OCI-LY7 (cell line): ENCODE results near the gene KIF11. TPM values are rescaled to one million over a fixed set of nuclear protein-coding genes. Genes with fewer than 3 reads are reported as not detected.
"Not testable (repeated sequence)": the region's sequence is repeated elsewhere in the genome, so short reads cannot be mapped to it uniquely, and the experiment has no call there.

Source experiments
- BruUV-seq: library from RNA; stranded (reverse); fragments of 400-500 nt; replicated peaks from 2 replicates; lab custom pipeline; 2021; lab: Mats Ljungman, UMichigan
- CTCF ChIA-PET: fragments of 300-600 bp; sonication (Branson Sonifier 250); formaldehyde crosslinking; loops from one replicate; lab custom pipeline; 2022; ENCODE audit warnings: antibody characterized with exemption; ENCODE audit not compliant: unreplicated experiment; lab: Charles Lee
- POLR2A ChIA-PET: fragments of 300-600 bp; sonication (Branson Sonifier 250); formaldehyde crosslinking; loops from one replicate; lab custom pipeline; 2022; ENCODE audit warnings: antibody characterized with exemption; lab: Charles Lee
- DNase-seq: peaks from one replicate; pipeline ENCODE4 v3.0.0-alpha.2; 2015; ENCODE audit warnings: low spot score
- H2AFZ ChIP-seq: fragments of 200-600 bp; sonication (generic), shearing (Covaris generic); 2 replicates; pipeline ENCODE4 v1.6.1; 2014; ENCODE audit warnings: mild to moderate bottlenecking, antibody characterized with exemption, low read length, moderate library complexity
- H3K27ac ChIP-seq: fragments of 200-600 bp; sonication (generic); 2 replicates; pipeline ENCODE4 v1.5.1; 2014; ENCODE audit warnings: mixed run types, low read depth, mild to moderate bottlenecking, moderate library complexity, low read length, inconsistent platforms; ENCODE audit not compliant: poor library complexity, severe bottlenecking
- H3K36me3 ChIP-seq: fragments of 200-600 bp; sonication (generic); 2 replicates; pipeline ENCODE4 v1.6.1; 2014; ENCODE audit warnings: mild to moderate bottlenecking, antibody characterized with exemption, low read length, moderate library complexity, mixed read lengths; ENCODE audit not compliant: insufficient read depth
- H3K4me1 ChIP-seq: fragments of 200-600 bp; sonication (generic); 2 replicates; pipeline ENCODE4 v1.5.1; 2014; ENCODE audit warnings: mild to moderate bottlenecking, low read length; ENCODE audit not compliant: insufficient read depth, poor library complexity, severe bottlenecking
- H3K4me2 ChIP-seq: fragments of 200-600 bp; sonication (generic); 2 replicates; pipeline ENCODE4 v1.6.1; 2014; ENCODE audit warnings: mild to moderate bottlenecking, low read length
- H3K4me3 ChIP-seq: fragments of 200-600 bp; sonication (generic); 2 replicates; pipeline ENCODE4 v1.5.1; 2014; ENCODE audit warnings: mild to moderate bottlenecking, low read depth, low read length; ENCODE audit not compliant: poor library complexity, severe bottlenecking
- H3K79me2 ChIP-seq: fragments of 200-600 bp; sonication (generic); 2 replicates; pipeline ENCODE4 v1.6.1; 2016; ENCODE audit warnings: low read depth, mild to moderate bottlenecking, low read length, moderate library complexity, mixed read lengths; ENCODE audit not compliant: insufficient read depth
- H3K9me2 ChIP-seq: fragments of 200-600 bp; sonication (generic); 2 replicates; pipeline ENCODE4 v1.6.1; 2016; ENCODE audit warnings: mild to moderate bottlenecking, low read length, mixed read lengths; ENCODE audit not compliant: insufficient read depth
- H3K9me3 ChIP-seq: fragments of 200-600 bp; sonication (generic); 2 replicates; pipeline ENCODE4 v1.6.1; 2014; ENCODE audit warnings: mild to moderate bottlenecking, mixed run types, low read length, mixed read lengths
- H4K20me1 ChIP-seq: fragments of 200-600 bp; sonication (generic); 2 replicates; pipeline ENCODE4 v1.6.1; 2014; ENCODE audit warnings: mild to moderate bottlenecking, antibody characterized with exemption, low read length, moderate library complexity, mixed read lengths; ENCODE audit not compliant: insufficient read depth
- CTCF ChIP-seq: fragments of 200-600 bp; sonication (generic); conservative IDR thresholded peaks from 2 replicates; pipeline ENCODE4 v1.5.1; 2014; ENCODE audit warnings: mild to moderate bottlenecking, antibody characterized with exemption, low read length, moderate library complexity, mixed read lengths
- EZH2phosphoT487 ChIP-seq: fragments of 200-600 bp; sonication (generic); IDR thresholded peaks from 2 replicates; pipeline ENCODE4 v1.6.1; 2018; ENCODE audit warnings: low read depth, borderline replicate concordance, mild to moderate bottlenecking, mixed run types, antibody characterized with exemption, low read length, moderate library complexity, mixed read lengths
- intact Hi-C: fragments of 100-400 bp; cut with micrococcal nuclease; formaldehyde crosslinking; loops from one replicate; pipeline ENCODE4 v1.10.0; 2022; ENCODE audit not compliant: unreplicated experiment
- total RNA-seq, 2 experiments: library from RNA; depleted of rRNA in 1 of 2; stranded (reverse); fragments of >200 nt in 1 of 2; shearing (Covaris generic) in 1 of 2; gene quantifications; 2 replicates each; pipeline ENCODE4 v1.2.3, GENCODE V29; 2014 to 2022

Gene KIF11
- total RNA-seq, 2 experiments from 2014 or later: 71.8 to 103 TPM

GRCh38 chr10:92562424-92562823, 30.5 kb upstream of the KIF11 start:
- no peak overlapping the region for H3K4me2 ChIP-seq
- no TSS peak for BruUV-seq
- no peak overlapping the region for H2AFZ ChIP-seq
- H3K27ac ChIP-seq: no peak overlapping the region
- H4K20me1 ChIP-seq: no peaks in the 10 kb centered on the region
- intact Hi-C loops: no loop called here
- no peak for DNase-seq
- no peaks in the 10 kb centered on the region for H3K9me2 ChIP-seq
- POLR2A ChIA-PET: interaction anchor here (0.7 kb wide), 1 partner anchor 150 kb away, joined by 3 read pairs; no protein-coding TSS in a partner anchor
- H3K9me3 ChIP-seq: peaks cover 8% of the 10 kb centered on the region; the same call in 1 of the 2 replicates
- H3K4me3 ChIP-seq: no peak overlapping the region
- 0 out of 2 replicates have a peak, but pooled peaks cover 4% of the 10 kb centered on the region for H3K79me2 ChIP-seq
- TF ChIP-seq EZH2phosphoT487: no peak
- TF ChIP-seq CTCF: no peak
- H3K36me3 ChIP-seq: peaks cover 57% of the 10 kb centered on the region
- no peaks in the 10 kb centered on the region for H3K4me1 ChIP-seq
- CTCF ChIA-PET: no interaction called here

- BruUV-seq: no TSS peak
- Histone ChIP-seq H3K4me1 (peaks cover 19% of the 10 kb centered on the region), H3K4me2 (no peak overlapping the region), H2AFZ (no peak overlapping the region), H3K79me2 (peaks cover 25% of the 10 kb centered on the region; the same call in 1 of the 2 replicates), H3K27ac (no peak overlapping the region), H3K9me2 (no peaks in the 10 kb centered on the region), H3K4me3 (no peak overlapping the region), H3K36me3 (peaks cover 21% of the 10 kb centered on the region), H3K9me3 (no peaks in the 10 kb centered on the region), H4K20me1 (no peaks in the 10 kb centered on the region; the same call in 1 of the 2 replicates)
- CTCF ChIA-PET: no interaction called here
- DNase-seq: no peak
- intact Hi-C loops: no loop called here
- POLR2A ChIA-PET: interaction anchor here (1.4 kb wide), 1 partner anchor 23 kb away, joined by 7 read pairs; no protein-coding TSS in a partner anchor
- TF ChIP-seq CTCF: no peak
- TF ChIP-seq EZH2phosphoT487: no peak
These were observed 24.9 kb upstream of the KIF11 start for GRCh38 chr10:92567952-92568600.

- no peak overlapping the region for H3K4me2 ChIP-seq
- BruUV-seq: no TSS peak
- peaks cover 28% of the 10 kb centered on the region; the same call in 1 of the 2 replicates for H3K79me2 ChIP-seq
- H3K36me3 ChIP-seq: peaks cover 16% of the 10 kb centered on the region
- no peak for DNase-seq
- no peak overlapping the region for H3K27ac ChIP-seq
- H3K4me1 ChIP-seq: peaks cover 19% of the 10 kb centered on the region
- H2AFZ ChIP-seq: no peak overlapping the region
- CTCF ChIA-PET: no interaction called here
- H3K9me3 ChIP-seq: no peaks in the 10 kb centered on the region
- intact Hi-C loops: no loop called here
- no peaks in the 10 kb centered on the region; the same call in 1 of the 2 replicates for H4K20me1 ChIP-seq
- POLR2A ChIA-PET: no interaction called here
- no peak overlapping the region for H3K4me3 ChIP-seq
- H3K9me2 ChIP-seq: no peaks in the 10 kb centered on the region
- TF ChIP-seq CTCF (no peak), EZH2phosphoT487 (no peak)
These were observed 23.9 kb upstream of the KIF11 start for GRCh38 chr10:92569071-92569470.

GRCh38 chr10:92569663-92570062, 23.3 kb upstream of the KIF11 start:
- H3K4me1 ChIP-seq: peaks cover 21% of the 10 kb centered on the region
- CTCF ChIA-PET, H3K4me2 ChIP-seq, H3K4me3 ChIP-seq, H2AFZ ChIP-seq, H3K9me2 ChIP-seq, H4K20me1 ChIP-seq, H3K27ac ChIP-seq, DNase-seq, BruUV-seq, H3K9me3 ChIP-seq: not testable (repeated sequence)
- intact Hi-C loops: loop anchor here (5.0 kb wide), 3 partner anchors 277 to 482 kb away; partner anchors contain the start of genes CPEB3 and MARCHF5
- POLR2A ChIA-PET: interaction anchor here (0.6 to 0.7 kb wide), 2 partner anchors 269 to 824 kb away, joined by 3 to 4 read pairs; no protein-coding TSS in a partner anchor
- H3K79me2 ChIP-seq: peaks cover 28% of the 10 kb centered on the region; the same call in 1 of the 2 replicates
- peaks cover 15% of the 10 kb centered on the region for H3K36me3 ChIP-seq
